ENCODE data around the gene SYT7.
"Not testable (repeated sequence)": the region's sequence is repeated elsewhere in the genome, so short reads cannot be mapped to it uniquely, and the experiment has no call there.

Gene SYT7

DNA sequence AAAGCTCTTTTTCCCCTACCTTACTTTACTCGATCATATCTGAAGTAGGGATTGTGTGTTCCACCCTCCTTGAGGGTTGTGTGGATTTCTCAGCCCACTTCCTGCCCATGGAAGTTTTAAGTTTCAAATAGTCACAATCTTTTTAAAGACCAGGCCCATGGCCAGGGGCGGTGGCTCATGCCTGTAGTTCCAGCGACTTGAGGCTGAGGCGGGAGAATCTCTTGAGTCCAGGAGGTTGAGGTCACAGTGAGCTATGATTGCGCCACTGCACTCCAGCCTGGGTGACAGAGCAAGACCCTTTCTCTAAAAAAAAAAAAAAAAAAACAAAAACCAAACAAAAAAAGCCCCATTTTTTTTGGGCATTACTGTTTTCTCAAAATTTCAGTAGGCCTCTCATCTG, 108.6 kb downstream of the SYT7 start:
- Histone ChIP-seq H3K9me3 (ENCODE audit: control insufficient read depth, low read length) (no peaks in the 10 kb centered on the region), H3K27ac (ENCODE audit: insufficient read depth, low read length, poor library complexity, severe bottlenecking) (no peak overlapping the region), H3K27me3 (replicated peaks; ENCODE audit: control insufficient read depth, insufficient read depth, low read length, poor library complexity, severe bottlenecking) (no peaks in the 10 kb centered on the region), H3K4me3 (ENCODE audit: insufficient read depth, low read depth, low read length, poor library complexity, severe bottlenecking) (no peak overlapping the region), H3K36me3 (ENCODE audit: control insufficient read depth, insufficient read depth, low read length) (peaks cover 8% of the 10 kb centered on the region), H3K4me1 (ENCODE audit: control insufficient read depth, insufficient read depth, low read length, poor library complexity, severe bottlenecking) (no peaks in the 10 kb centered on the region)
- no peak for DNase-seq

DNA sequence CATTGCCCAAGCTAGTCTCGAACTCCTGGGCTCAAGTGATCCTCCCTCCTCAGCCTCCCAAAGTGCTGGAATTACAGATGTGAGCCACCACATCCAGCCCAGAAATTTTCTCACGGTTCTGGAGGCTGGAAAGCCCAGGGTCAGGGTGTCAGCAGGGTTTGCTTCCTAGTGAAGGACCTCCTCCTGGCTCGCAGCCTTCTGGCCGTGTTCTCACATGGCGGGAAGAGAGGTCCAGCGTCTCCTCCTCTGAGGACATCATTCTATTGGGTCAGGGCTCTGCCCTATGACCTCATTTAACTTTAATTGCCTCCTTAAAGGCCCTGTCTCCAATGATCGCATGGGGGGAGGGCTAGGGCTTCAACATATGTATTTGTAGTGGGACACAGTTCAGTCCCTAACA, 112.9 kb downstream of the SYT7 start:
- Histone ChIP-seq H3K27ac (ENCODE audit: insufficient read depth, low read length, poor library complexity, severe bottlenecking) (no peak overlapping the region), H3K36me3 (ENCODE audit: control insufficient read depth, insufficient read depth, low read length) (peaks cover 8% of the 10 kb centered on the region), H3K27me3 (replicated peaks; ENCODE audit: control insufficient read depth, insufficient read depth, low read length, poor library complexity, severe bottlenecking) (no peaks in the 10 kb centered on the region), H3K9me3 (ENCODE audit: control insufficient read depth, low read length) (no peaks in the 10 kb centered on the region), H3K4me3 (ENCODE audit: insufficient read depth, low read depth, low read length, poor library complexity, severe bottlenecking) (no peak overlapping the region), H3K4me1 (ENCODE audit: control insufficient read depth, insufficient read depth, low read length, poor library complexity, severe bottlenecking) (no peaks in the 10 kb centered on the region)
- no peak for DNase-seq

DNA sequence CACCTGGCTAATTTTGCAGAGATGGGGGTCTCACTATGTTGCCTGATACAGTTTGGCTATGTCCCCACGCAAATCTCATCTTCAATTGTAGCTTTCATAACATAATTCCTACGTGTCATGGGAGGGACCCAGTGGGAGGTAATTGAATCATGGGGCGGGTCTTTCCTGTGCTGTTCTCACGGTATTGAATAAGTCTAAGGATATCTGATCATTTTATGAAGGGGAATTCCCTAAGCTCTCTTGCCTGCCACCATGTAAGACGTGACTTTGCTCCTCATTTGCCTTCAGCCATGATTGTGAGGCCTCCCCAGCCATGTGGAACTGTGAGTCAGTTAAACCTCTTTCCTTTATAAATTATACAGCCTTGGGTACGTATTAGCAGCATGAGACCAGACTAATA, 113.3 kb downstream of the SYT7 start:
- not testable (repeated sequence) for H3K4me3 ChIP-seq (ENCODE audit: insufficient read depth, low read depth, low read length, poor library complexity, severe bottlenecking); H3K4me1 ChIP-seq (ENCODE audit: control insufficient read depth, insufficient read depth, low read length, poor library complexity, severe bottlenecking); H3K27me3 ChIP-seq (replicated peaks; ENCODE audit: control insufficient read depth, insufficient read depth, low read length, poor library complexity, severe bottlenecking); H3K27ac ChIP-seq (ENCODE audit: insufficient read depth, low read length, poor library complexity, severe bottlenecking); H3K9me3 ChIP-seq (ENCODE audit: control insufficient read depth, low read length); DNase-seq; H3K36me3 ChIP-seq (ENCODE audit: control insufficient read depth, insufficient read depth, low read length)
